Panc1 (cell line): Measurements from ENCODE around the gene RAPGEF1.

ENCODE experiments used
- CTCF ChIP-seq: fragments of 450-650 bp; IDR thresholded peaks from 2 replicates; pipeline ENCODE4 v1.5.1; 2017; ENCODE audit warnings: mild to moderate bottlenecking
- POLR2AphosphoS5 ChIP-seq: IDR thresholded peaks from 2 replicates; pipeline ENCODE4 v1.6.1; 2012; ENCODE audit warnings: mild to moderate bottlenecking, low read depth, low read length, moderate library complexity
- SIN3A ChIP-seq: IDR thresholded peaks from 2 replicates; pipeline ENCODE4 v1.6.1; 2012; ENCODE audit warnings: low read depth, mild to moderate bottlenecking, low read length, moderate library complexity, borderline replicate concordance; ENCODE audit not compliant: insufficient read depth
- TF ChIP-seq, protein P1 (sequence below), 2 experiments: IDR thresholded peaks; 2 replicates each; pipeline ENCODE4 v1.6.1; 2011 to 2012; ENCODE audit warnings: low read depth in 2 of 2, control low read depth in 1 of 2, low read length in 1 of 2, mild to moderate bottlenecking in 1 of 2, moderate library complexity in 1 of 2; ENCODE audit not compliant: insufficient read depth in 1 of 2

- TF ChIP-seq CTCF (peak; percentile 88), POLR2AphosphoS5 (no peak), SIN3A (no peak)
- TF ChIP-seq, protein P1, sequence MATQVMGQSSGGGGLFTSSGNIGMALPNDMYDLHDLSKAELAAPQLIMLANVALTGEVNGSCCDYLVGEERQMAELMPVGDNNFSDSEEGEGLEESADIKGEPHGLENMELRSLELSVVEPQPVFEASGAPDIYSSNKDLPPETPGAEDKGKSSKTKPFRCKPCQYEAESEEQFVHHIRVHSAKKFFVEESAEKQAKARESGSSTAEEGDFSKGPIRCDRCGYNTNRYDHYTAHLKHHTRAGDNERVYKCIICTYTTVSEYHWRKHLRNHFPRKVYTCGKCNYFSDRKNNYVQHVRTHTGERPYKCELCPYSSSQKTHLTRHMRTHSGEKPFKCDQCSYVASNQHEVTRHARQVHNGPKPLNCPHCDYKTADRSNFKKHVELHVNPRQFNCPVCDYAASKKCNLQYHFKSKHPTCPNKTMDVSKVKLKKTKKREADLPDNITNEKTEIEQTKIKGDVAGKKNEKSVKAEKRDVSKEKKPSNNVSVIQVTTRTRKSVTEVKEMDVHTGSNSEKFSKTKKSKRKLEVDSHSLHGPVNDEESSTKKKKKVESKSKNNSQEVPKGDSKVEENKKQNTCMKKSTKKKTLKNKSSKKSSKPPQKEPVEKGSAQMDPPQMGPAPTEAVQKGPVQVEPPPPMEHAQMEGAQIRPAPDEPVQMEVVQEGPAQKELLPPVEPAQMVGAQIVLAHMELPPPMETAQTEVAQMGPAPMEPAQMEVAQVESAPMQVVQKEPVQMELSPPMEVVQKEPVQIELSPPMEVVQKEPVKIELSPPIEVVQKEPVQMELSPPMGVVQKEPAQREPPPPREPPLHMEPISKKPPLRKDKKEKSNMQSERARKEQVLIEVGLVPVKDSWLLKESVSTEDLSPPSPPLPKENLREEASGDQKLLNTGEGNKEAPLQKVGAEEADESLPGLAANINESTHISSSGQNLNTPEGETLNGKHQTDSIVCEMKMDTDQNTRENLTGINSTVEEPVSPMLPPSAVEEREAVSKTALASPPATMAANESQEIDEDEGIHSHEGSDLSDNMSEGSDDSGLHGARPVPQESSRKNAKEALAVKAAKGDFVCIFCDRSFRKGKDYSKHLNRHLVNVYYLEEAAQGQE (IDR thresholded peaks at IDR 0.05; ENCODE audit: insufficient read depth in 1 of 2, low read depth in 2 of 2, low read length in 1 of 2) = no peak; a peak in 1 of 4 replicates
Measured at GRCh38 chr9:131590907-131591844, 148.7 kb downstream of the RAPGEF1 start.
